ENCODE data around the gene LYRM2.
"Not testable (repeated sequence)": the region's sequence is repeated elsewhere in the genome, so short reads cannot be mapped to it uniquely, and the experiment has no call there.

LYRM2 gene

GRCh38 chr6:89661559-89661958 is 23.0 kb upstream of the LYRM2 start:
- H3K27me3 Mint-ChIP-seq, result no peaks in the 10 kb centered on the region
- no peaks in the 10 kb centered on the region for H3K9me3 Mint-ChIP-seq
- no peaks in the 10 kb centered on the region for H3K4me1 Mint-ChIP-seq
- no peak for DNase-seq
- H3K4me3 Mint-ChIP-seq, result no peak overlapping the region
- ATAC-seq, result no peak
- no peak overlapping the region for H3K27ac Mint-ChIP-seq

DNA sequence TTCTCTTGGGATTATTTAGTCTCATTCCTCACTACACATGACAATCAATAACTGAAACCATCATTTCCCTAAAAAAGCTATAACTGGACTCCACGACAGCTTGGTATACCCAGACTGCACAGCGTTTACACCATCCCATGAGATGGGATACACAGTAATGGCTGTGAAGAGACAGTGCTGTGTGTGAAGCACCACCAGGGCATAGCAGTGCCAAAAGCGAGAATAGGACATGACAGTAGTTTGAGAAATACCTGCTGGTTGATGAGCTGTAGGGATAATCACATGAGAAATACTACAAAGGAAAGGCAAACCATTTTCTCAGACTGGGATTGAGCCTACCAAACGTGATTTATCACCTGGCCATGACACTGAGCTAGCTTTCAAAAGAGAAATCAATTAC is 22.4 kb upstream of the LYRM2 start:
- DNase-seq (no peak), ATAC-seq (no peak)
- Mint-ChIP-seq H3K27me3 (no peaks in the 10 kb centered on the region), H3K9me3 (no peaks in the 10 kb centered on the region), H3K4me3 (no peak overlapping the region), H3K4me1 (no peaks in the 10 kb centered on the region), H3K27ac (no peak overlapping the region)

DNA sequence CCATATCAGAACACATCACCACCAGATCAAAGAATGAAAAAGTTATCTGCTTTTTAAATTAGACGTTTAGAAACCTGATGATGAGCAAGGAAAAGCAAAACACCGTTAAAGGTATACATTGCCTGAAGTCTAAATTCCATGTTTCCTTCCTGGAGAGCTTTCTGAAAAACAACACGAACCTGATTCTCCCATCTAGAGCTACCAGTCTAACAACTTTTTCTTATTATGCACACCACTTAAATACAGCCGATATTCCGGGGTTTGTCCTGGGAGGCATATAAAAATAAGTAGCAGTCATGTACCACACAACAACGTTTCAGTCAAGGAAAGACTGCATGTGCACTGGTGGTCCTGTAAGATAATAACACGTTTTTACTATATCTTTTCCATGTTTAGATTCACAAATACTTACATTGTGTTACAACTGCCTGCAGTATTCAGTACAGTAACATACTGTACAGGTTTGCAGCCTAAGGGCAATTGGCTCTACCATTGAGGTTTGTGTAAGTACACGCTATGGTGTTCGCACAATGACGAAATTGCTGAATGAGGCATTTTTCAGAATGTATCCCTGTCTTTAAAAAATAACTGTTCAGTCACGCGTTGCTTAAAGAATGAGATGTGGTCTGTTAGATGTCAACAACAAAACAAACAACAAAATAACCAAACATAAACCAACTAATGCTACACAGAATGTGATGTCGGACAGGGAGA is 19.1 kb upstream of the LYRM2 start:
- H3K27me3 Mint-ChIP-seq, result no peaks in the 10 kb centered on the region
- no peak overlapping the region for H3K4me3 Mint-ChIP-seq
- no peaks in the 10 kb centered on the region for H3K4me1 Mint-ChIP-seq
- no peak overlapping the region for H3K27ac Mint-ChIP-seq
- no peaks in the 10 kb centered on the region for H3K9me3 Mint-ChIP-seq
- DNase-seq (no peak), ATAC-seq (no peak)

DNA sequence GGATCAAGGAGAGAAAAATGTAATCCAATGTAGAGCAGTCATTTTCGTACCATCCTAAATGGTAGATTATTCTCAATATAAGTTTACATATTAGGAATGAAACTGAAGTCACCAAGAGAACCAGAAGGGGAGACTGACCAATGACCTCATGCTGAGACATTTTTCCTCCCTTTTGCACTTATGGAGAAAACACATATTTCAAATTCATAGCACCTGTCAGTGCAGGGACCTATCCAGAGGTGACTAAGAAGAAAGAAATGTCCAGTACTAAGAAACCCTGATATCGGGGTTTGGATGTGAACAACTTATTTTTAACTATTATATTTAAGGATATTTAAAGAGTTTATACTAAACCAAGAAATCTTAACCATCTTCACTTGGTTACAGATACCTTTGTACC is 16.6 kb upstream of the LYRM2 start:
- no peak for ATAC-seq
- Mint-ChIP-seq H3K9me3 (no peaks in the 10 kb centered on the region), H3K4me1 (no peaks in the 10 kb centered on the region), H3K4me3 (no peak overlapping the region), H3K27ac (no peak overlapping the region), H3K27me3 (no peaks in the 10 kb centered on the region)
- DNase-seq, result no peak

GRCh38 chr6:89650579-89650978 is 12.0 kb upstream of the LYRM2 start:
- H3K4me1 Mint-ChIP-seq, result no peaks in the 10 kb centered on the region
- H3K4me3 Mint-ChIP-seq, result no peak overlapping the region
- no peak for DNase-seq
- no peaks in the 10 kb centered on the region for H3K9me3 Mint-ChIP-seq
- no peak overlapping the region for H3K27ac Mint-ChIP-seq
- H3K27me3 Mint-ChIP-seq, result no peaks in the 10 kb centered on the region
- ATAC-seq, result no peak

DNA sequence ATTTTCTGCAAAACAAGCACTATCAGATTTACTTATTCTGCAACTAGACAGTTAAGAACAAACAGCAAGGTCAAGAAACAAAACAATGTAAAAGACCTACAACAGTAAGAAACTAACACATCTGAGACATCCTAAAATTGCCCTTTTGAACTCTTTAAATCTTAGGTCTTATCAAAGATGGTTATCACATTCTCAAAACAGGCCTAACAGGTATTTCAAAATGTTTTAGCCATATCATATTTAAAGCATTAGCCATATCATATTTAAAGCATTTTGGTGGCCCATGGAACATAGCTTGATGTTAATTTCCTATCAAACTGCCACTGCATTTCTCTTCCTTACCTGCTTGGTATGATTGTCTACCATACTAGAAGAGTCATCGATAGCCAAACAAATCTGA is 11.1 kb upstream of the LYRM2 start:
- ATAC-seq, result no peak
- Mint-ChIP-seq H3K27me3 (no peaks in the 10 kb centered on the region), H3K4me1 (peaks cover 4% of the 10 kb centered on the region), H3K27ac (no peak overlapping the region), H3K4me3 (no peak overlapping the region), H3K9me3 (no peaks in the 10 kb centered on the region)
- DNase-seq, result no peak

DNA sequence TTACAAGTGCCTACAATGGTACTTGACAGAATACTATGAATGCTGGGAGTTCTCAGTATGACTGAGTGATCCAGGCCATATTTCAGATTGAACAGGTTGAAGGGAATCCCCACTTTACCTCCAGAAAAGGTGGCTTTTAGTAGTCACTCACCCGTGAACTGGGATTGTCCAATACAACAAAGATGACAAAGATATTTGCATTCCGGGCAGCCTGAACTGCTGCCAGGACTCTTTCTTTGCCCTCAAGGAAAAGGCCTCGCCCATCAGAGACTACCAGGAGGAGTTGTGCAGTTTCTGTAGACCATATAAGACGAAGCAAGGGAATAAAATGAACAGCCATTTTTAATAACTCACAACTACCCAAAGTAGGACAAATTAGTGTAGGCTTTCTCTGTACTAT is 6.3 kb upstream of the LYRM2 start:
- no peak for DNase-seq

DNA sequence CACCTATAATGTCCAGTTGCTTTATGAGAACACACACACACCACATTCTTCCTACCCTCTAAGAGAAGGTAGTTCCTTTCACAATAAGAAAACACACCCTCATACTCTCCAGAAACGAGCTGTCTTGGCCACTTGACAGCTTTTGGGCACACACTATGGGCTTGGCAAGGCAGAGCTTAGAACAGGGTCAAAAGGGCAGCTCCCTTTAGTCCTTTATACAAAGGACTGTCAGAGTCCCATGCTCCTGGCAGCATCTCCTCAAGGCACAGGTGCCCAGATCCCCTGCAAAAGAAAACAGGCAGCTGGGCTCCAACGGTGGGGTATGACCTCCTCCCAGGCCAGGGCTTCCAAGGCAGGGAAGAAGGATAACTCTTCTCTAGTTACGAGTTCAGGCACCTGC is 4.9 kb upstream of the LYRM2 start:
- Mint-ChIP-seq H3K27ac (no peak overlapping the region), H3K27me3 (no peaks in the 10 kb centered on the region), H3K4me1 (peaks cover 20% of the 10 kb centered on the region), H3K9me3 (no peaks in the 10 kb centered on the region), H3K4me3 (no peak overlapping the region)
- ATAC-seq, result no peak
- no peak for DNase-seq

More for the DNA sequence above, 6.3 kb upstream of the LYRM2 start:
- Mint-ChIP-seq H3K9me3 (no peaks in the 10 kb centered on the region), H3K4me1 (peaks cover 7% of the 10 kb centered on the region), H3K27ac (peak overlapping the region in 1 of 2 donors; percentile 86), H3K4me3 (no peak overlapping the region), H3K27me3 (no peaks in the 10 kb centered on the region)
- ATAC-seq, result no peak

DNA sequence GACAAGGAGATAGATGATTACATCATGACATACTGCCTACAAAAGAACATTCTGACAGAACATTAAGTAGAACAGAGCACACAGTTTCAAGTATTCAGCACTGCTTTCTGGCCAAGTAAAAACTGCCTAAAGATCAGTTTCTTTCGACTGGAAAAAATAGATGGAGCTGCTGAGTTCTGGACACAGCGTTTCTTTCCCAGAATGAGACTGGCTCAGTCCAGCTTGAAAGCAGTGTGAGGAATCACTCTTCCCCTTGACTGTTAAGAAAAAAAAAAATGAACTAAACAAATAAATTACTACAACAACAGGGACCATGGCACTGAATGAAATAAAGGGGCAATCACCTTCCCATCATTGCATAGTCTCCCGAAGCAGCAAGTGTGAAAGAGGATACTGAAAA is 4.4 kb upstream of the LYRM2 start:
- no peaks in the 10 kb centered on the region for H3K27me3 Mint-ChIP-seq
- H3K4me3 Mint-ChIP-seq, result no peak overlapping the region
- ATAC-seq, result no peak
- no peak overlapping the region for H3K27ac Mint-ChIP-seq
- no peaks in the 10 kb centered on the region for H3K9me3 Mint-ChIP-seq
- no peak for DNase-seq
- peaks cover 20% of the 10 kb centered on the region for H3K4me1 Mint-ChIP-seq

DNA sequence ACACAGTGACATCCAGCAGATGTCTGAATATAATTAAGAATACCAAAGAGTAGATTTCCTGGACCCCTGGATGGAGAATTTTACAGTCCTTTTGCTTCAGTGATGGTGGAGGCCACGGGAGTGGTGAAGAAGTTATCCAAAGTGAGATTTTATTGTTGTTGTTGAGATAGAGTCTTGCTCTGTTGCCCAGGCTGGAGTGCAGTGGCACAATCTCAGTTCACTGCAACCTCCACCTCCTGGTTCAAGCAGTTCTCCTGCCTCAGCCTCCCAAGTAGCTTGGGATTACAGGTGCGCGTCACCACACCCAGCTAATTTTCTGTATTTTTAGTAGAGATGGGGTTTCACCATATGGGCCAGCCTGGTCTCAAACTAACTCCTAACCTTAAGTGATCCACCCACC is 3.0 kb upstream of the LYRM2 start:
- not testable (repeated sequence) for ATAC-seq, H3K4me3 Mint-ChIP-seq, DNase-seq, H3K9me3 Mint-ChIP-seq, H3K27ac Mint-ChIP-seq, H3K27me3 Mint-ChIP-seq
- peaks cover 20% of the 10 kb centered on the region for H3K4me1 Mint-ChIP-seq

- Mint-ChIP-seq H3K9me3 (no peaks in the 10 kb centered on the region), H3K27ac (no peak overlapping the region), H3K27me3 (no peaks in the 10 kb centered on the region), H3K4me3 (no peak overlapping the region), H3K4me1 (peaks cover 26% of the 10 kb centered on the region)
- DNase-seq (no peak), ATAC-seq (no peak)
Measured at GRCh38 chr6:89640804-89641203, 2.3 kb upstream of the LYRM2 start.

DNA sequence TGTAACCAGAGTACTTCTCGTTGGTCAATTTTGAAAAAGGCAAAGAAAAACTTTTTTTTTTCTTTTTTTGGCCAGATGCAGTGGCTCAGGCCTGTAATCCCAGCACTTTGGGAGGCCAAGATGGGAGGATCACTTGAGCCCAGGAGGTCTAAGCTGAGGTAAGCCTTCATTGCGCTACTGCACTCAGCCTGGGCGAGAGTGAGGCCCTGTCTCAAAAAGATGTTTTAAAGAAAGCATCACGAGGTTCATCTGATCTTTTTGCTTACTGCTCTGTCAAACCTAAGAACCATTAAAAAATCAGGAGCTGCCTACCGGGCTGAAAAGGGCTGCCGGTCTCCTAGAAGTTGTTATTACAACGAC is 607 bp downstream of the LYRM2 start:
- ATAC-seq (peak; percentile 3), DNase-seq (peak; percentile 3 to 13)
- Mint-ChIP-seq H3K9me3 (no peaks in the 10 kb centered on the region), H3K4me3 (peak overlapping the region; percentile 88 to 98), H3K4me1 (peaks cover 23% of the 10 kb centered on the region), H3K27ac (peak overlapping the region; percentile 99), H3K27me3 (no peaks in the 10 kb centered on the region)

DNA sequence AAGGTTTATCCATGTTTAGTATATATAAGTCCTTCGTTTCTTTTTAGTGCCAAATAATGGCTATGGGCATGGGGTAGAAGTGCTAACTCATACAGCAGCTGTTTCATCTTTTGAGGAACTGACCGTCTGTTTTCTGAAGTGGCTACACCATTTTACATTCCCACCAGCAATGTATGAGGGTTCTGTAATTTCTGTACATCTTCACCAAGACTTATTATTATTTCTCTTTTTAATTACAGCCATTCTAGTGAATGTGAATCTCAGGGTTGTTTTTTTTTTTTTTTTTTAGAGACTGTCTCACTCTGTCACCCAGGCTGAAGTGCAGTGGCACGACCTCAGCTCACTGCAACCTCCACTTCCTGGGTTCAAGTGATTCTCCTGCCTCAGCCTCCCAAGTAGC is 2.1 kb downstream of the LYRM2 start:
- Mint-ChIP-seq H3K27ac (peak overlapping the region in 1 of 2 donors; percentile 54), H3K4me1 (peaks cover 23% of the 10 kb centered on the region)
- H3K4me3 Mint-ChIP-seq, ATAC-seq, H3K9me3 Mint-ChIP-seq, H3K27me3 Mint-ChIP-seq, DNase-seq: not testable (repeated sequence)

GRCh38 chr6:89630488-89630887 is 8.1 kb downstream of the LYRM2 start:
- H3K27me3 Mint-ChIP-seq, result no peaks in the 10 kb centered on the region
- no peak overlapping the region for H3K4me3 Mint-ChIP-seq
- H3K27ac Mint-ChIP-seq, result no peak overlapping the region
- peaks cover under 1% of the 10 kb centered on the region for H3K4me1 Mint-ChIP-seq
- no peak for DNase-seq
- ATAC-seq, result no peak
- H3K9me3 Mint-ChIP-seq, result no peaks in the 10 kb centered on the region

GRCh38 chr6:89623749-89624148 is 14.8 kb downstream of the LYRM2 start:
- Mint-ChIP-seq H3K27ac (no peak overlapping the region), H3K4me1 (no peaks in the 10 kb centered on the region), H3K27me3 (no peaks in the 10 kb centered on the region), H3K4me3 (no peak overlapping the region), H3K9me3 (no peaks in the 10 kb centered on the region)
- DNase-seq (no peak), ATAC-seq (no peak)

GRCh38 chr6:89619567-89619966 is 19.0 kb downstream of the LYRM2 start:
- H3K4me1 Mint-ChIP-seq, result no peaks in the 10 kb centered on the region
- no peak for DNase-seq
- no peaks in the 10 kb centered on the region for H3K27me3 Mint-ChIP-seq
- peak overlapping the region in 1 of 2 donors; percentile 27 for H3K27ac Mint-ChIP-seq
- no peak for ATAC-seq
- H3K9me3 Mint-ChIP-seq, result no peaks in the 10 kb centered on the region
- H3K4me3 Mint-ChIP-seq, result no peak overlapping the region

GRCh38 chr6:89618026-89618425 is 20.5 kb downstream of the LYRM2 start:
- H3K27ac Mint-ChIP-seq, result no peak overlapping the region
- ATAC-seq, result no peak
- no peaks in the 10 kb centered on the region for H3K9me3 Mint-ChIP-seq
- H3K4me1 Mint-ChIP-seq, result no peaks in the 10 kb centered on the region
- no peaks in the 10 kb centered on the region for H3K27me3 Mint-ChIP-seq
- no peak for DNase-seq
- no peak overlapping the region for H3K4me3 Mint-ChIP-seq
